IMR-90 (cell line): ENCODE results near the gene DTHD1. TPM values are rescaled to one million over a fixed set of nuclear protein-coding genes. Genes with fewer than 3 reads are reported as not detected.

Source experiments
- ATAC-seq: fragments of 200-7000 bp; cut with Tn5 transposase; 2 replicates; pipeline ENCODE4 v1.9.1; 2020; ENCODE audit warnings: low read depth, mild to moderate bottlenecking, moderate library complexity
- BruUV-seq: library from RNA; stranded (reverse); fragments of 400-500 nt; replicated peaks from 2 replicates; lab custom pipeline; 2021; lab: Mats Ljungman, UMichigan
- CTCF ChIA-PET: fragments of 300-600 bp; formaldehyde crosslinking; extraction: SDS; loops from one replicate; lab custom pipeline; 2021; ENCODE audit warnings: antibody characterized with exemption; lab: Yijun Ruan, JAX
- POLR2A ChIA-PET: fragments of 300-600 bp; sonication (Branson Sonifier 250); formaldehyde crosslinking; loops from one replicate; lab custom pipeline; 2022; ENCODE audit warnings: antibody characterized with exemption; ENCODE audit not compliant: unreplicated experiment; lab: Charles Lee
- DNase-seq: peaks from one replicate; pipeline ENCODE4 v3.0.0; 2013
- H2AFZ ChIP-seq: replicated peaks from 2 replicates; pipeline ENCODE3; 2013; ENCODE audit warnings: low read length, mild to moderate bottlenecking; ENCODE audit not compliant: poor library complexity
- H2AK5ac ChIP-seq: 2 replicates; pipeline ENCODE4 v1.6.1; 2013; ENCODE audit warnings: low read depth, low read length, inconsistent platforms
- H2AK9ac ChIP-seq: replicated peaks from 2 replicates; pipeline ENCODE3; 2013; ENCODE audit warnings: mild to moderate bottlenecking, low read depth, low read length, moderate library complexity; ENCODE audit not compliant: poor library complexity
- H2BK120ac ChIP-seq: 2 replicates; pipeline ENCODE4 v1.6.1; 2013; ENCODE audit warnings: low read depth, low read length, inconsistent platforms
- H2BK15ac ChIP-seq: 3 replicates; pipeline ENCODE4 v1.6.1; 2013; ENCODE audit warnings: low read depth, low read length, inconsistent platforms
- H2BK20ac ChIP-seq: 2 replicates; pipeline ENCODE4 v1.6.1; 2013; ENCODE audit warnings: low read depth, mild to moderate bottlenecking, inconsistent platforms, low read length, moderate library complexity
- H2BK5ac ChIP-seq: 2 replicates; pipeline ENCODE4 v1.6.1; 2013; ENCODE audit warnings: mild to moderate bottlenecking, low read depth, low read length, inconsistent platforms; ENCODE audit not compliant: poor library complexity, severe bottlenecking
- H3K14ac ChIP-seq: replicated peaks from 2 replicates; pipeline ENCODE4 v1.6.1; 2013; ENCODE audit warnings: low read depth, low read length, inconsistent platforms
- H3K18ac ChIP-seq: 2 replicates; pipeline ENCODE4 v1.6.1; 2013; ENCODE audit warnings: low read depth, low read length, control low read depth
- H3K23ac ChIP-seq: 2 replicates; pipeline ENCODE4 v1.6.1; 2013; ENCODE audit warnings: low read depth, low read length, inconsistent platforms
- H3K27ac ChIP-seq: 2 replicates; pipeline ENCODE4 v1.5.1; 2013; ENCODE audit warnings: mild to moderate bottlenecking, control low read depth, low read length; ENCODE audit not compliant: insufficient read depth
- H3K27me3 ChIP-seq: 2 replicates; pipeline ENCODE4 v1.6.1; 2013; ENCODE audit warnings: low read length; ENCODE audit not compliant: control insufficient read depth, insufficient read depth
- H3K36me3 ChIP-seq: 2 replicates; pipeline ENCODE4 v1.6.1; 2013; ENCODE audit warnings: low read length, mixed read lengths; ENCODE audit not compliant: control insufficient read depth, insufficient read depth
- H3K4ac ChIP-seq: 2 replicates; pipeline ENCODE4 v1.6.1; 2013; ENCODE audit warnings: low read depth, low read length, inconsistent platforms
- H3K4me1 ChIP-seq: 2 replicates; pipeline ENCODE4 v1.6.1; 2013; ENCODE audit warnings: low read length, mixed read lengths; ENCODE audit not compliant: control insufficient read depth, insufficient read depth
- H3K4me2 ChIP-seq: 2 replicates; pipeline ENCODE4 v1.6.1; 2013; ENCODE audit warnings: low read depth, mild to moderate bottlenecking, control low read depth, low read length, moderate library complexity
- H3K4me3 ChIP-seq: 2 replicates; pipeline ENCODE4 v1.5.1; 2013; ENCODE audit warnings: low read depth, mild to moderate bottlenecking, control low read depth, low read length, moderate library complexity; ENCODE audit not compliant: insufficient read depth
- H3K56ac ChIP-seq: 2 replicates; pipeline ENCODE4 v1.6.1; 2013; ENCODE audit warnings: low read length, inconsistent platforms; ENCODE audit not compliant: insufficient read depth; ENCODE audit errors: extremely low read depth
- H3K79me1 ChIP-seq, 2 experiments: 2 replicates each; pipeline ENCODE4 v1.6.1; 2013; ENCODE audit warnings: low read length in 2 of 2, inconsistent platforms in 1 of 2, low read depth in 1 of 2
- H3K9ac ChIP-seq: 2 replicates; pipeline ENCODE4 v1.6.1; 2013; ENCODE audit warnings: low read depth, low read length, control low read depth
- H3K9me1 ChIP-seq: 2 replicates; pipeline ENCODE4 v1.6.1; 2013; ENCODE audit warnings: low read length, inconsistent platforms; ENCODE audit not compliant: insufficient read depth
- H3K9me3 ChIP-seq: 2 replicates; pipeline ENCODE4 v1.6.1; 2013; ENCODE audit warnings: low read length; ENCODE audit not compliant: control insufficient read depth, insufficient read depth
- H4K20me1 ChIP-seq: 2 replicates; pipeline ENCODE4 v1.6.1; 2013; ENCODE audit warnings: low read length, inconsistent platforms; ENCODE audit not compliant: insufficient read depth
- H4K5ac ChIP-seq: 2 replicates; pipeline ENCODE4 v1.6.1; 2013; ENCODE audit warnings: mild to moderate bottlenecking, low read depth, low read length, control low read depth
- H4K8ac ChIP-seq, 2 experiments: 2 replicates each; pipeline ENCODE4 v1.6.1; 2013; ENCODE audit warnings: low read depth in 2 of 2, low read length in 2 of 2, control low read depth in 1 of 2, inconsistent platforms in 1 of 2
- H4K91ac ChIP-seq: 2 replicates; pipeline ENCODE4 v1.6.1; 2013; ENCODE audit warnings: low read depth, low read length, inconsistent platforms; ENCODE audit not compliant: insufficient read depth
- CHD1 ChIP-seq: IDR thresholded peaks from 2 replicates; pipeline ENCODE4 v1.6.1; 2012; ENCODE audit warnings: low read depth, low read length, improper control_type of control experiment
- MAFK ChIP-seq: IDR thresholded peaks from 2 replicates; pipeline ENCODE4 v1.6.1; 2012; ENCODE audit warnings: low read depth, low read length, improper control_type of control experiment
- WGBS, 2 experiments: methylation state at CpG; one replicate each; pipeline versions ENCODE4 v1.1.5 to v1.1.7; 2013; ENCODE audit warnings: missing lambda C conversion rate in 2 of 2; ENCODE audit not compliant: insufficient read length in 1 of 2; ENCODE audit errors: extremely low coverage in 2 of 2; 5-methylcytosine and 5-hydroxymethylcytosine counted together
- dilution Hi-C: fragments of 300-500 bp; cut with HindIII; formaldehyde crosslinking; loops from one replicate; pipeline ENCODE4 v1.14.3; 2018; ENCODE audit warnings: low sequenced_read_pairs; ENCODE audit not compliant: unreplicated experiment
- in situ Hi-C: fragments of 300-500 bp; cut with MboI; formaldehyde crosslinking; loops from 3 replicates; pipeline ENCODE4 v1.14.3; 2019; ENCODE audit warnings: low sequenced_read_pairs, inconsistent platforms, mixed read lengths
- intact Hi-C: fragments of 100-400 bp; cut with micrococcal nuclease; formaldehyde crosslinking; loops from 2 replicates; pipeline ENCODE4 v1.10.0; 2022
- polyA plus RNA-seq, 3 experiments: library from polyadenylated mRNA; depleted of rRNA; stranded (reverse); fragments of >200 nt; gene quantifications; 2 replicates each; pipeline ENCODE4 v1.2.3, GENCODE V29; 2012; ENCODE audit warnings: low replicate concordance in 1 of 3
- total RNA-seq: library from RNA; depleted of rRNA; stranded (reverse); fragments of >200 nt; gene quantifications from 2 replicates; pipeline ENCODE4 v1.2.3, GENCODE V29; 2012

The DTHD1 gene
- total and polyA plus RNA-seq, 2 of the 4 experiments (the other 2 are of a cell fraction) = not detected

DNA sequence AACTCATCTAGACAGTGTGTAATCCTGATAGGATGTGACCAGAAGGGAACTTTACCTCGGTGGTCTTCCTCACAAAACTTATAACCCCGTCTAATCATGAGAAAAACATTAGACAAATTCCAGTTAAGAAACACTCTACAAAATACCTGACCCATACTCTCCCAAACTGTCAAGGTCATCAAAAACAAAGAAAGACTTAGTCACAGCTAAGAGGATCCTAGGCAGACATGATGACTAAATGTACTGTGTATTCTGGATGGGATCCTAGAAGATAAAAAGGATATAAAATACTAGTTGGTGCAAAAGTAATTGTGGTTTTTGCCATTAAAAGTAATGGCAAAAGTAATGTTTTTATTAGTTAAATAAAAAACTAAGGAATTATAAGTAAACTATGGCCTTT is 81.6 kb downstream of the DTHD1 start:
- Histone ChIP-seq H3K9ac (no peak overlapping the region), H3K9me3 (peaks cover 4% of the 10 kb centered on the region; the same call in 1 of the 2 replicates), H4K91ac (no peak overlapping the region), H2BK5ac (no peak overlapping the region), H2BK20ac (no peak overlapping the region), H3K9me1 (no peaks in the 10 kb centered on the region), H4K5ac (no peak overlapping the region), H4K20me1 (no peaks in the 10 kb centered on the region), H2AK5ac (no peak overlapping the region), H2AK9ac (no peak overlapping the region), H3K4me2 (no peak overlapping the region), H2BK15ac (no peak overlapping the region), H4K8ac (no peak overlapping the region), H3K18ac (no peak overlapping the region), H3K36me3 (no peaks in the 10 kb centered on the region), H3K14ac (no peak overlapping the region), H3K56ac (no peak overlapping the region), H3K4me1 (no peaks in the 10 kb centered on the region), H2BK120ac (no peak overlapping the region), H3K23ac (no peak overlapping the region), H2AFZ (no peak overlapping the region), H3K4ac (no peak overlapping the region), H3K4me3 (no peak overlapping the region), H3K79me1 (no peaks in the 10 kb centered on the region), H3K27ac (no peak overlapping the region), H3K27me3 (no peaks in the 10 kb centered on the region)
- ATAC-seq = no peak
- no CpG with 5 or more reads among the region's 2 CpGs for WGBS, 2 experiments
- dilution Hi-C loops = no loop called here
- ChIA-PET POLR2A (no interaction called here), CTCF (interaction anchor here (0.6 kb wide), 1 partner anchor 706 kb away, joined by 3 read pairs; no protein-coding TSS in a partner anchor)
- TF ChIP-seq MAFK (peak; percentile 17; the same call in 1 of the 2 replicates), CHD1 (no peak)
- in situ Hi-C loops = loop anchor here (25.0 kb wide), 1 partner anchor 1024 kb away; no protein-coding TSS in a partner anchor
- BruUV-seq = no TSS peak
- no peak for DNase-seq
- intact Hi-C loops = no loop called here
